Trophoblast cell (in vitro differentiated cells and primary cell): ENCODE data around the gene OPTC.

Source experiments
- DNase-seq, 2 donors: peaks; one replicate each; pipeline ENCODE4 v3.0.0-alpha.2; 2016
- H2AFZ ChIP-seq: 2 replicates; pipeline ENCODE4 v1.6.1; 2013; ENCODE audit warnings: low read length, moderate library complexity, mild to moderate bottlenecking; ENCODE audit not compliant: insufficient read depth, poor library complexity
- H2AK5ac ChIP-seq: 2 replicates; pipeline ENCODE4 v1.6.1; 2013; ENCODE audit warnings: mild to moderate bottlenecking, low read length
- H2BK120ac ChIP-seq: 2 replicates; pipeline ENCODE4 v1.6.1; 2013; ENCODE audit warnings: low read length, mild to moderate bottlenecking, moderate library complexity; ENCODE audit not compliant: insufficient read depth, poor library complexity
- H2BK12ac ChIP-seq: 2 replicates; pipeline ENCODE4 v1.6.1; 2013; ENCODE audit warnings: mild to moderate bottlenecking, low read length, moderate library complexity
- H2BK5ac ChIP-seq: 2 replicates; pipeline ENCODE4 v1.6.1; 2013; ENCODE audit warnings: low read length, low read depth, moderate library complexity, mild to moderate bottlenecking; ENCODE audit not compliant: poor library complexity
- H3K14ac ChIP-seq: 2 replicates; pipeline ENCODE4 v1.6.1; 2013; ENCODE audit warnings: mild to moderate bottlenecking, low read length
- H3K18ac ChIP-seq: 2 replicates; pipeline ENCODE4 v1.6.1; 2013; ENCODE audit warnings: mild to moderate bottlenecking, low read length
- H3K23ac ChIP-seq: 2 replicates; pipeline ENCODE4 v1.6.1; 2013; ENCODE audit warnings: low read length
- H3K27ac ChIP-seq: 2 replicates; pipeline ENCODE4 v1.5.1; 2013; ENCODE audit warnings: low read depth, mild to moderate bottlenecking, inconsistent platforms, low read length, moderate library complexity
- H3K27me3 ChIP-seq: 2 replicates; pipeline ENCODE4 v1.6.1; 2013; ENCODE audit warnings: inconsistent platforms, mild to moderate bottlenecking, low read length, moderate library complexity; ENCODE audit not compliant: insufficient read depth
- H3K36me3 ChIP-seq, 2 experiments: 1 replicate in 1 of 2; 2 replicates in 1 of 2; pipeline ENCODE4 v1.6.1; 2013; ENCODE audit warnings: low read length in 2 of 2, mild to moderate bottlenecking in 2 of 2, moderate library complexity in 1 of 2; ENCODE audit not compliant: insufficient read depth in 2 of 2, control insufficient read depth in 1 of 2
- H3K4ac ChIP-seq: 2 replicates; pipeline ENCODE4 v1.6.1; 2013; ENCODE audit warnings: low read depth, mild to moderate bottlenecking, low read length, moderate library complexity
- H3K4me1 ChIP-seq, 2 experiments: 1 replicate in 1 of 2; 2 replicates in 1 of 2; pipeline ENCODE4 v1.6.1; 2013; ENCODE audit warnings: low read length in 2 of 2, mild to moderate bottlenecking in 2 of 2, moderate library complexity in 1 of 2; ENCODE audit not compliant: insufficient read depth in 2 of 2, control insufficient read depth in 1 of 2
- H3K4me2 ChIP-seq: 2 replicates; pipeline ENCODE4 v1.6.1; 2013; ENCODE audit warnings: inconsistent platforms, mild to moderate bottlenecking, low read length, moderate library complexity
- H3K4me3 ChIP-seq: 2 replicates; pipeline ENCODE4 v1.5.1; 2013; ENCODE audit warnings: mild to moderate bottlenecking, low read depth, low read length, inconsistent platforms
- H3K79me1 ChIP-seq: one replicate; pipeline ENCODE4 v1.6.1; 2013; ENCODE audit warnings: low read length
- H3K79me2 ChIP-seq: 2 replicates; pipeline ENCODE4 v1.6.1; 2013; ENCODE audit warnings: low read length, mild to moderate bottlenecking; ENCODE audit not compliant: control insufficient read depth, insufficient read depth, poor library complexity
- H3K9ac ChIP-seq: 2 replicates; pipeline ENCODE4 v1.6.1; 2013; ENCODE audit warnings: mild to moderate bottlenecking, low read length
- H3K9me3 ChIP-seq: 2 replicates; pipeline ENCODE4 v1.6.1; 2013; ENCODE audit warnings: low read depth, mild to moderate bottlenecking, control low read depth, inconsistent platforms, low read length; ENCODE audit not compliant: insufficient read depth
- H4K12ac ChIP-seq: 2 replicates; pipeline ENCODE4 v1.6.1; 2013; ENCODE audit warnings: low read depth, mild to moderate bottlenecking, low read length, moderate library complexity
- H4K8ac ChIP-seq: 2 replicates; pipeline ENCODE4 v1.6.1; 2013; ENCODE audit warnings: low read depth, mild to moderate bottlenecking, low read length, moderate library complexity
- H4K91ac ChIP-seq: one replicate; pipeline ENCODE4 v1.6.1; 2013; ENCODE audit warnings: low read depth, mild to moderate bottlenecking, low read length, moderate library complexity
- WGBS: extraction: QIAGEN DNeasy Blood & Tissue Kit; methylation state at CpG from one replicate; pipeline ENCODE4 v1.1.7; 2013; ENCODE audit warnings: missing lambda C conversion rate; ENCODE audit not compliant: insufficient read length, insufficient coverage; ENCODE audit errors: extremely low coverage; 5-methylcytosine and 5-hydroxymethylcytosine counted together

Gene OPTC

DNA sequence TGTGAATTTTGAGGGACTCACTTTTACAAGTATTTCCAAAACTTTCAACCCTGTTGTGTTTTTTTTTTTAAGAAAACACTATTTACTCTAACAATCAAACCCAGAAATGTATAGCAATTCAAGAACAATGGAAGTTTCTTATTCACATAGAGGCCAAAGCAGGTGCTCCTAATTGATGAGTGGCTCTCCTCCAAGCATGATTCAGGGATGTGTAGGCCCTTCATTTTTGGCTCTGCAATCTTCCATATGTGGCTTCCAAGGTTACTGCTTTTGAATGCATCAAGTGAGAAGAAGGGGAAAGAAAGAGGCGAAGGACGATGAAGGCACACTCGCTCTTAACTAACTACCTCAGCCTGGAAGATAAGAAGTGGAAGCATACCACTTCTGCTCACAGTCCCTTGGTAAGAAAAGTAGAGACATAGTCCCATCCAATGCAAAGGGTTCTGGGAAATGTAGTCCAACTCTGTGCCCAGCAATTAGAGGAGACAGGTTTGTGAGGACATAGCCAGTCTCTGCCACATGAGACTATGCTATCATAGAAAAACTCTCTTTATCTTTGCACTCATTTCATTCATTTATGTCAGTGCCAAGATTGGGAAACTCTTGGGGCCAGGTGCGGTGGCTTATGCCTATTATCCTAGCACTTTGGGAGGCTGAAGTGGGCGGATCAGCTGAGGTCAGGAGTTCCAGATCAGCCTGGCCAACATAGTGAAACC, 46.0 kb downstream of the OPTC start:
- WGBS, result no CpG with 5 or more reads among the region's 5 CpGs
- Histone ChIP-seq H3K27ac (no peak overlapping the region), H2AFZ (no peak overlapping the region), H3K4ac (no peak overlapping the region), H3K14ac (no peak overlapping the region), H3K79me2 (no peaks in the 10 kb centered on the region), H3K9ac (no peak overlapping the region), H3K36me3 (no peaks in the 10 kb centered on the region), H2BK5ac (no peak overlapping the region), H4K91ac (no peak overlapping the region), H2BK12ac (peak overlapping the region; percentile 15), H3K23ac (no peak overlapping the region), H3K4me1 (peaks cover 6 to 23% of the 10 kb centered on the region in 2 experiments), H3K18ac (no peak overlapping the region), H3K4me3 (no peak overlapping the region), H4K12ac (no peak overlapping the region), H4K8ac (no peak overlapping the region), H3K79me1 (peaks cover 23% of the 10 kb centered on the region), H3K4me2 (no peak overlapping the region), H3K27me3 (no peaks in the 10 kb centered on the region), H2AK5ac (no peak overlapping the region), H2BK120ac (no peak overlapping the region), H3K9me3 (peaks cover 2% of the 10 kb centered on the region)
- DNase-seq, result peak in 1 of 2 donors; percentile 7

DNA sequence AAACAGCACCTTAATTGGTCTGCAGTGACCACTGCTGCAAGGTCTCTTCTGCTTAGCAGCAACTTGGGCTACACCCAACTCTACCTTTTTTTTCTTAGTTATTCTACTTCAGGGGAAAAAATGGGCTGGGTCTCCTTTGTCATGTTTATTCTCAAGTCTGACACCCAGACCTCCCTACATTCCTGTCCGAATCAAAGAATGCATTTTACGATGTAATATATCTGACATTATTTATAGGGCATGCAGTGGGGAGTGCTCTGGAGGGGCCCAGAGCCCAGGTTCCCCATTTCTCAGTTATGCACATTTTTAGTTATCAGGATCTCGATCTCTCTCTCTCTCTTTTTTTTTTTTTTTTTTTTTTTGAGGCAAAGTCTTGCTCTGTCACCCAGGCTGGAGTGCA, 50.5 kb downstream of the OPTC start:
- Histone ChIP-seq H3K36me3 (no peaks in the 10 kb centered on the region), H3K79me1 (peaks cover 15% of the 10 kb centered on the region), H3K4me2 (no peak overlapping the region), H4K8ac (no peak overlapping the region), H4K91ac (peak overlapping the region; percentile 50), H2AFZ (no peak overlapping the region), H3K4me3 (no peak overlapping the region), H3K9ac (no peak overlapping the region), H2AK5ac (no peak overlapping the region), H4K12ac (no peak overlapping the region), H3K14ac (no peak overlapping the region), H3K23ac (no peak overlapping the region), H3K4me1 (peaks cover 8 to 14% of the 10 kb centered on the region in 2 experiments), H3K27ac (peak overlapping the region; percentile 43), H2BK120ac (peak overlapping the region; percentile 79), H3K18ac (no peak overlapping the region), H3K79me2 (no peaks in the 10 kb centered on the region), H3K4ac (no peak overlapping the region), H2BK5ac (no peak overlapping the region), H3K9me3 (no peaks in the 10 kb centered on the region), H2BK12ac (no peak overlapping the region), H3K27me3 (no peaks in the 10 kb centered on the region)
- no peak for DNase-seq
- WGBS, result no CpG with 5 or more reads among the region's 3 CpGs

DNA sequence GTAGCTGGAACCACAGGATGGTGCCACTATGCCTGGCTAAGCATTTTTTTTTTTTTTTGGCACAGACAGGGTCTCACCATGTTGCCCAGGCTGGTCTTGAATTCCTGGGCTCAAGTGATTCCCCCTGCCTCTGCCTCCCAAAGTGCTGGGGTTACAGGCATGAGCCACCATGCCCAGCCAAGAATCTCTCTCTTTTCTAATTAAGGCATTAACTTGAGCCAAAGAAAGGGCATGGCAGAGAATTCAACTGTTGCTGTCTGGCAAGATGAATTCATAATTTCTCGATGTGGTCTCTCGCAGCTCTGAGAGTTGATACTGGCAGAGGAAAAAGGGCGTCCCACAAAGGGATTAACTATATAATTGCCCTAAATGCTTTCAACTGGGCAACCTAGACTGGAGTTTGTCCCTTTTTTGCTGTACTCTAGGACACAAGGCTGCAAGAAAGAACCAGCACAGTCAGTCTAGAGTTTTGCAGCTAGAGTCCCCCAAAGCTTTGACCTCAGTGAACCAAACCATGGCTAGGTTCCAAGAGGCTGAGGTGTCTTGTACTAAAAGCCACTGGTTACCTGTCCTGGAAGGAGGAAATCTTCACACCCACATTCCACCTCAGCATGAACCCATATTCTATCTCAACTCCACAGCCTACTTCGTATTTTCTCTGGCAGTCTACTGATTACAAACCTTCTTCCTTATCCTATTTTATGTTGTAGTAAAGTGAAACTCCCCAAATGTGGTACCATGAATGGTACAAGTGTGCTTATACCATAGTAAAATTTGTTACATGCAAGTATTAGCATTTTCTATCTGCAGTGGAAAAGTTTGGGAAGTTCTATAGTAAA, 51.2 kb downstream of the OPTC start:
- Histone ChIP-seq H3K14ac (peak overlapping the region; percentile 75), H3K79me2 (peaks cover 2% of the 10 kb centered on the region), H2AK5ac (peak overlapping the region; percentile 91), H2BK120ac (peak overlapping the region; percentile 79), H2BK12ac (peak overlapping the region; percentile 95), H2BK5ac (peak overlapping the region; percentile 68), H3K27me3 (no peaks in the 10 kb centered on the region), H2AFZ (no peak overlapping the region), H4K8ac (peak overlapping the region; percentile 37), H3K79me1 (peaks cover 20% of the 10 kb centered on the region), H3K9ac (no peak overlapping the region), H3K4me2 (no peak overlapping the region), H3K18ac (peak overlapping the region; percentile 91), H3K4ac (peak overlapping the region; percentile 65), H3K27ac (peak overlapping the region; percentile 43), H3K9me3 (no peaks in the 10 kb centered on the region), H3K23ac (no peak overlapping the region), H3K4me1 (peaks cover 13 to 17% of the 10 kb centered on the region in 2 experiments), H3K36me3 (no peaks in the 10 kb centered on the region), H4K12ac (no peak overlapping the region), H3K4me3 (no peak overlapping the region), H4K91ac (peak overlapping the region; percentile 50)
- no peak for DNase-seq
- WGBS, result no CpG with 5 or more reads among the region's 4 CpGs

DNA sequence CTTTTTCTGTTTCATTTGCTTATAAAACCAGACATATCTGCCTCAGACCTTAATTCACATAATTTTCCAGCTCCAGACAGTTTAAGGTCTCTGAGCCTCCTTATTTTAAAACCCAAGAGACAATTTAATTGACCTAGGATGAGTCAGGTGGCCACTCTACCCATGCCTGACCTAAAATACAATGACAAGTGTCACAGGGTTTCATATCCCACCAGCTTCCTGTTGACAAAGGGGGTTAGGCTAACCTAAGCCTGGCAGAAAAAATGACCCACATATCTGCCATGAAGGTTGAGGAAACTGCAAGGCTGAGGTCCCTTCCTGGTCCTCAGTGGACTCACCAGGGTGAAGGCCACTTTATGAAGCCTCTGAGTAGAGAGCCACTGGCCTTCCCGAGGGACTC, 52.3 kb downstream of the OPTC start:
- no peak overlapping the region for H4K8ac ChIP-seq
- H3K27ac ChIP-seq, result no peak overlapping the region
- peak overlapping the region; percentile 50 for H3K18ac ChIP-seq
- H3K27me3 ChIP-seq, result no peaks in the 10 kb centered on the region
- H3K9me3 ChIP-seq, result no peaks in the 10 kb centered on the region
- peak overlapping the region; percentile 27 for H2BK5ac ChIP-seq
- H3K4me2 ChIP-seq, result no peak overlapping the region
- no peak overlapping the region for H3K9ac ChIP-seq
- H3K79me2 ChIP-seq, result peaks cover 2% of the 10 kb centered on the region
- H3K23ac ChIP-seq, result no peak overlapping the region
- H2AK5ac ChIP-seq, result peak overlapping the region; percentile 53
- H2BK120ac ChIP-seq, result no peak overlapping the region
- H4K12ac ChIP-seq, result no peak overlapping the region
- WGBS, result no CpG with 5 or more reads among the region's 1 CpG
- peaks cover 27% of the 10 kb centered on the region for H3K79me1 ChIP-seq
- peak overlapping the region; percentile 69 for H3K14ac ChIP-seq
- peak overlapping the region; percentile 95 for H2BK12ac ChIP-seq
- H3K4me1 ChIP-seq, result peaks cover 16 to 17% of the 10 kb centered on the region in 2 experiments
- H3K4me3 ChIP-seq, result no peak overlapping the region
- no peak overlapping the region for H3K4ac ChIP-seq
- DNase-seq, result no peak
- H2AFZ ChIP-seq, result no peak overlapping the region
- H3K36me3 ChIP-seq, result no peaks in the 10 kb centered on the region
- peak overlapping the region; percentile 50 for H4K91ac ChIP-seq
